DOHH2 (cell line): ENCODE data around the gene CD109.

Experiments used
- H3F3A ChIP-seq: fragments of 200-600 bp; sonication (generic), shearing (Covaris generic); 2 replicates; pipeline ENCODE4 v1.6.0; 2016; ENCODE audit warnings: antibody characterized with exemption, mild to moderate bottlenecking; ENCODE audit not compliant: control insufficient read depth, insufficient read depth
- H3K27ac ChIP-seq: fragments of 200-600 bp; sonication (generic); 2 replicates; pipeline ENCODE4 v1.5.1; 2014; ENCODE audit warnings: low read depth, mild to moderate bottlenecking, low read length, moderate library complexity
- H3K27me3 ChIP-seq: fragments of 200-600 bp; sonication (generic); 2 replicates; pipeline ENCODE4 v1.6.1; 2014; ENCODE audit warnings: mild to moderate bottlenecking, low read length, mixed read lengths; ENCODE audit not compliant: control insufficient read depth
- H3K36me3 ChIP-seq: fragments of 200-600 bp; sonication (generic); 2 replicates; pipeline ENCODE4 v1.6.1; 2014; ENCODE audit warnings: mild to moderate bottlenecking, low read length, moderate library complexity, mixed read lengths; ENCODE audit not compliant: control insufficient read depth
- H3K4me1 ChIP-seq: fragments of 200-600 bp; sonication (generic); 2 replicates; pipeline ENCODE4 v1.6.1; 2014; ENCODE audit warnings: mild to moderate bottlenecking, low read length, mixed read lengths; ENCODE audit not compliant: control insufficient read depth
- H3K4me2 ChIP-seq: fragments of 200-600 bp; sonication (generic); 2 replicates; pipeline ENCODE4 v1.6.0; 2014; ENCODE audit warnings: mild to moderate bottlenecking, low read length, moderate library complexity
- H3K4me3 ChIP-seq: fragments of 200-600 bp; sonication (generic); 2 replicates; pipeline ENCODE4 v1.5.1; 2014; ENCODE audit warnings: mild to moderate bottlenecking, low read length, mixed read lengths
- H3K79me2 ChIP-seq: fragments of 200-600 bp; sonication (generic); 2 replicates; pipeline ENCODE4 v1.6.1; 2014; ENCODE audit warnings: mild to moderate bottlenecking, low read length, mixed read lengths; ENCODE audit not compliant: control insufficient read depth
- H3K9me2 ChIP-seq: fragments of 200-600 bp; sonication (generic); replicated peaks from 2 replicates; pipeline ENCODE4 v1.6.1; 2014; ENCODE audit warnings: mild to moderate bottlenecking, low read length, mixed read lengths; ENCODE audit not compliant: control insufficient read depth
- H3K9me3 ChIP-seq: fragments of 200-600 bp; sonication (generic); 2 replicates; pipeline ENCODE4 v1.6.1; 2014; ENCODE audit warnings: antibody characterized with exemption, low read length, mixed read lengths; ENCODE audit not compliant: control insufficient read depth, insufficient read depth
- H4K20me1 ChIP-seq: fragments of 200-600 bp; sonication (generic); 2 replicates; pipeline ENCODE4 v1.6.0; 2014; ENCODE audit warnings: low read depth, mild to moderate bottlenecking, antibody characterized with exemption, low read length, moderate library complexity; ENCODE audit not compliant: control insufficient read depth, insufficient read depth
- CTCF ChIP-seq: fragments of 200-600 bp; sonication (generic); IDR thresholded peaks from one replicate; pipeline ENCODE4 v1.5.1; 2014; ENCODE audit warnings: antibody characterized with exemption, mild to moderate bottlenecking, low read depth, low read length; ENCODE audit not compliant: poor library complexity, severe bottlenecking
- EZH2phosphoT487 ChIP-seq: fragments of 200-600 bp; sonication (generic); IDR thresholded peaks from 2 replicates; pipeline ENCODE4 v1.6.1; 2017; ENCODE audit warnings: borderline replicate concordance, mild to moderate bottlenecking, antibody characterized with exemption, low read length, moderate library complexity, mixed read lengths

Gene CD109

GRCh38 chr6:73665686-73666319 lies 30.2 kb upstream of the CD109 start:
- TF ChIP-seq CTCF (no peak), EZH2phosphoT487 (no peak)
- no peaks in the 10 kb centered on the region for H3F3A ChIP-seq
- H3K9me3 ChIP-seq, result no peaks in the 10 kb centered on the region
- H3K79me2 ChIP-seq, result no peaks in the 10 kb centered on the region
- peaks cover 23% of the 10 kb centered on the region for H3K27me3 ChIP-seq
- H3K4me3 ChIP-seq, result no peak overlapping the region
- H3K9me2 ChIP-seq, result no peaks in the 10 kb centered on the region
- H3K27ac ChIP-seq, result no peak overlapping the region
- H3K36me3 ChIP-seq, result no peaks in the 10 kb centered on the region
- H3K4me2 ChIP-seq, result no peak overlapping the region
- no peaks in the 10 kb centered on the region for H3K4me1 ChIP-seq
- no peaks in the 10 kb centered on the region for H4K20me1 ChIP-seq

DNA sequence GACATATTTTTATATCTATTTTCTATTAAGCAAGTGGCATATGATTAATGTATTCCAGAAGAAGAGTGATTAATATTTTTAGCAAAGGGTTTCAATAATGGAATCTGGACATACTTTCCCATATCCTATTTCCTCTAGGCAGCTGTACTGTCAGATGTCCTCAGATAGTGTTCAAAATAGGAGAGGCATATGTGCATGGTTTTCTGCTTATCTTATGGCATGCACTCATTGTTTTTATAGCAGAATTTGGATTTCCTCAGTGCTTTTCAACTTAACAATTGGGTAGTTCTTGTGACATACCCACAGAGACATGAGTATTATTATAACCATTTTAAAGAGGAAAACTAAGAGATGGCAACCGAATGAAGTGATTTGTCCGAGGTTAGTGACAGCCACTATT lies 29.6 kb upstream of the CD109 start:
- H4K20me1 ChIP-seq, result no peaks in the 10 kb centered on the region
- H3K4me3 ChIP-seq, result no peak overlapping the region
- H3K27me3 ChIP-seq, result peaks cover 23% of the 10 kb centered on the region
- H3K4me1 ChIP-seq, result no peaks in the 10 kb centered on the region
- H3K27ac ChIP-seq, result no peak overlapping the region
- H3F3A ChIP-seq, result no peaks in the 10 kb centered on the region
- TF ChIP-seq EZH2phosphoT487, result no peak
- no peak for TF ChIP-seq CTCF
- H3K36me3 ChIP-seq, result no peaks in the 10 kb centered on the region
- H3K9me3 ChIP-seq, result no peaks in the 10 kb centered on the region
- H3K4me2 ChIP-seq, result no peak overlapping the region
- H3K79me2 ChIP-seq, result no peaks in the 10 kb centered on the region
- H3K9me2 ChIP-seq, result no peaks in the 10 kb centered on the region

GRCh38 chr6:73667798-73668197 lies 28.2 kb upstream of the CD109 start:
- Histone ChIP-seq H3K4me3 (no peak overlapping the region), H3K79me2 (no peaks in the 10 kb centered on the region), H4K20me1 (no peaks in the 10 kb centered on the region)

More at GRCh38 chr6:73667798-73668197, 28.2 kb upstream of the CD109 start:
- H3K27me3 ChIP-seq, result peaks cover 25% of the 10 kb centered on the region
- no peaks in the 10 kb centered on the region for H3K36me3 ChIP-seq
- H3K9me2 ChIP-seq, result no peaks in the 10 kb centered on the region
- H3K4me2 ChIP-seq, result no peak overlapping the region
- no peak overlapping the region for H3K27ac ChIP-seq
- no peaks in the 10 kb centered on the region for H3K9me3 ChIP-seq
- no peaks in the 10 kb centered on the region for H3K4me1 ChIP-seq
- TF ChIP-seq EZH2phosphoT487 (no peak), CTCF (no peak)
- no peaks in the 10 kb centered on the region for H3F3A ChIP-seq
